ENCODE results near the gene TMEM132E.
"Not testable (repeated sequence)": the region's sequence is repeated elsewhere in the genome, so short reads cannot be mapped to it uniquely, and the experiment has no call there.

TMEM132E gene, protein sequence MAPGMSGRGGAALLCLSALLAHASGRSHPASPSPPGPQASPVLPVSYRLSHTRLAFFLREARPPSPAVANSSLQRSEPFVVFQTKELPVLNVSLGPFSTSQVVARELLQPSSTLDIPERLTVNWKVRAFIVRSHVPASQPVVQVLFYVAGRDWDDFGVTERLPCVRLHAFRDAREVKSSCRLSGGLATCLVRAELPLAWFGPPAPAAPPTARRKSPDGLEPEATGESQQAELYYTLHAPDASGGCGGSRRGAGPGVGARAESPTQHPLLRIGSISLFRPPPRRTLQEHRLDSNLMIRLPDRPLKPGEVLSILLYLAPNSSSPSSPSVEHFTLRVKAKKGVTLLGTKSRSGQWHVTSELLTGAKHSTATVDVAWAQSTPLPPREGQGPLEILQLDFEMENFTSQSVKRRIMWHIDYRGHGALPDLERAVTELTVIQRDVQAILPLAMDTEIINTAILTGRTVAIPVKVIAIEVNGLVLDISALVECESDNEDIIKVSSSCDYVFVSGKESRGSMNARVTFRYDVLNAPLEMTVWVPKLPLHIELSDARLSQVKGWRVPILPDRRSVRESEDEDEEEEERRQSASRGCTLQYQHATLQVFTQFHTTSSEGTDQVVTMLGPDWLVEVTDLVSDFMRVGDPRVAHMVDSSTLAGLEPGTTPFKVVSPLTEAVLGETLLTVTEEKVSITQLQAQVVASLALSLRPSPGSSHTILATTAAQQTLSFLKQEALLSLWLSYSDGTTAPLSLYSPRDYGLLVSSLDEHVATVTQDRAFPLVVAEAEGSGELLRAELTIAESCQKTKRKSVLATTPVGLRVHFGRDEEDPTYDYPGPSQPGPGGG (N-terminal part only)

DNA sequence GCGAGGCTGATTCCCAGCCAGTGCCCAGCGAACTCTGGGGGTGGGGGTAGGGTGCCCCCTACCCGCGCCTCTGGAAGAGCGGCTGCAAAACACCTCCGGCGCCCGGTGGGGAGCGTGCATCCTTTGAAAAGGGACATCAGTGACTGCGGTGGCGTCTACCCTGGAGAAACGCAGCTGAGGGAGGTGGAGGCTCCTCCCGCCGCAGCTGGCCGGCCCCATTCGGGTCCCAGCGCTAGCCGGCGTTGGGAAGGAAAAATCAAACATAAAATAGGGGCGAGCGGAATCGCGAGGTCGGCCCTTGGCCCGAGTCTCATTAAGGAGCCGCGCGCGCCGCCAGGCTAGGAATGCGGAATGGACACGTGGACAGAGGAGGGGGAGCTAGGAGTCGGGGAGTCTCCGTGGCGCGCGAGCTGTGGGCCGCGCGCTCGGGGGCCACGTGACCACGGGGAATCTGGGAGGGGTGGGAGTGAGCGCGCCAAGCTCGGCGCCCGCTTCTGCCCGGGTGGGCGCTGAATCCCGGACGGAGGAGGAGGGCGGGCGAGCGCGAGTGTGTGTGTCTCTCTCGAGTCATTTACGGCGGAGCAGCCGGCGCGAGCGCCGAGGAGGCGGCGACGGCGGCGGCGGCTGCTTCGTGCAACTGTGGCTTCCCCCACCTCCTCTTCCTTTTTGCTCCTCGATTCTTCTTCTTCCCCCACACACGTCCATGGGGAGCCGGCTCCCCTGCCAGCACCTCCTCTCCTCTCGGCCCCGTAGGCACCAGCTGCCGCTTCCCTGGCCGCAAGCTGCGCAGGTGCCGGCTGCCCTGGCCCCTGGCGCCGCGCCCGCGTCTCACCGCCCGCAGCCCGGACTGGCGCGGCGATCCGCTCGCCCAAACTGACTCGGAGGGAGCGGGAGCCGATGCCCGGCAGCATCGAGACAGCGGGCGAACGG is at the start of gene TMEM132E:
TMEM132E (plus strand) TSS at position 566 of the 930 bp plus-strand sequence. CDS start 1,495 bp downstream, outside the sequence.
- FAIRE-seq: no peak

- no peak for FAIRE-seq
Observed at GRCh38 chr17:34530918-34531317, 48.5 kb upstream of the TMEM132E start.

GRCh38 chr17:34532281-34533065 is 46.9 kb upstream of the TMEM132E start:
- FAIRE-seq: no peak

DNA sequence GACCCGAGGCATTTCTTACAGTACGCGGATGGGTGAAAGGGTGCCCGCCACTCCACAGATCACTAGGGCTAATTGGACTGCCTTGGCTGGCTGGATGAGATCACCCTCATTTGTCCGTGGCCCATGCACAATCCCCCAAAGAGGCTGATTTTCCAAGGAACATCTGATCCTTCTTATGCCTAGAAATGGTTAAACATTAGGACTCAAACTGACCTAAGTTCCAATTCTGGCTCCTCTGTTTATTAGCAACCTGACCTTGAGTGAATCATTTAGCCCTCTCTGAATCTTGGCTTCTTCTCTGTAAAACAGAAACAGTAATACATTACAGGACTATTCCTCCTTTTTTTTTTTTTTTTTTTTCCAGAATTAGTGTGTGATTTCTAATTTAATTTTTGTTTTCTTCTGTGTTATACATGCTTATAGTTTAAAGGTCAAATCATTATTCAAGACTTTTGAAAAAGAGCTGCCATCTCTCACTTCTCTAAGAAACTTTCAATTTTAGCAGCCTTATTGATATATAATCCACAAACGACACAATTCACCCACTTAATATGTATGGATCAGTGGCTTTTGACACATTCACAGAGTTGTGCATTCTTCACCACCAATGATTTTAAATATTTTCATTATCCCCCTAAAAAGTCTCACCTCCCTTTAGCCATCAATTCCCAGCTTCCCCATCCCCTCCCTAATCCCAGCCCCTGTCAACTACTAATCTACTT is 45.4 kb upstream of the TMEM132E start:
- no peak for FAIRE-seq

DNA sequence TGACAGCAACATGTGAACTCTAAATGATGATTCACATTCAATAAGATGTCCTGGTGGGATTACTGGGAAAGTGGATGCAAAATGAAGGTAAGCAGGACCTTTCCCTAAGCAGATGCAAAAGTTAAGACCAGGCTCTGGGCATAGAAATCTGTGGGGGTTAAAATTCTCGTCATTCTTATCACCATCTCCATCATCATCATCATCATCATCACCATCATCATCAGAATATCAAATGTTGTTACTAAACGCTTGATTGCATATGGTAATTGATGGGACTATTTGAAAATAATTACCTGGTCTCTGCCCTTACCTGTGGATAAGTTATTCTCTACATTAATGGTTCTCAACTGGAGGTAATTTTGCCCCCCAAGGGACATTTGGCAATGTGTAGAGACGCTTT is 41.9 kb upstream of the TMEM132E start:
- no peak for FAIRE-seq

DNA sequence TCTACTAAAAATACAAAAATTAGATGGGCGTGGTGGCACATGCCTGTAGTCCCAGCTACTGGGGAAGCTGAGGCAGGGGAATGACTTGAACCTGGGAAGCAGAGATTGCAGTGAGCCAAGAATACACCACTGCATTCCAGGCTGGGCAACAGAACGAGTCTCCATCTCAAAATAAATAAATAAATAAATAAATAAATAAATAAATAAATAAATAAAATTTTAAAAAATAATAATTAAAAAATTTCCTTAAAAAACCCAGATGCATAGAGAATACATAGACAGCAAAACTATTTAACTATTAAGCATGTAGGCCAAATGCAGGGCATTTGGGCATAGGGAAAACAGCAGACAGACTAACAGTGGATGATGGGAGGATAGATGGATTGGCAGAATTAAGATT is 40.8 kb upstream of the TMEM132E start:
- FAIRE-seq: not testable (repeated sequence)

- no peak for FAIRE-seq
Observed at GRCh38 chr17:34539881-34540280, 39.5 kb upstream of the TMEM132E start.

- FAIRE-seq: no peak
Observed at GRCh38 chr17:34542700-34543336, 36.6 kb upstream of the TMEM132E start.

DNA sequence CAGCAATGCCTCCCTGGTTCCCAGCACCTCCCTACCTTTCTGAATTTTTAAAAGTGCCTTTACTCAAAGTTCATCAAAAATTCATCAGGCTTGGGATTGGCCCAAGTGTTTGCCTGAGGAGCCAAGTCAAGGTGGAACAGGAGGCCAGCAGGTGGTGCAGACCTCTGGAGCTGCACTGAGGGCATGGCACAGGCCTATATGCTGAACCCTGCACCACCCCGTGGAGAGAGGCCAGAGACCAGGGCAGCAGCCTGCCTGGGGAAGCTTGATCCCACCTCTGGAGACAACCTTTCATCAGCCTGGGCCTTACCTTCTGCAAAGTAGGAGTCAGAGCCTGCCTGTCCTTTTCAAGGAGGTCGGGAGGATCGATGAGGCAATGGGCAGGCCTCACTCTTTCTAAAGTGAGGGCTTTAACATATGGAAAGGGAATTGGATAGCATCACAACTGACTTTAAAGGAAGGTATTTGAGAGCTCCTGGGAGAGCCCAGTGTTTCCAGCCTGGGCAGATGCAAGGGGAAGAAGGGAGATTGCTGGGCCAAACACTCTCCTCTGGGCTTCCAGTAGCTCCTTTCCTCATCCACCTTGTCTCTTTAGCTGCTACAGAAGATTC is 31.8 kb upstream of the TMEM132E start:
- FAIRE-seq: no peak

GRCh38 chr17:34549966-34550365 is 29.4 kb upstream of the TMEM132E start:
- FAIRE-seq: no peak

GRCh38 chr17:34553907-34554306 is 25.5 kb upstream of the TMEM132E start:
- FAIRE-seq: no peak

DNA sequence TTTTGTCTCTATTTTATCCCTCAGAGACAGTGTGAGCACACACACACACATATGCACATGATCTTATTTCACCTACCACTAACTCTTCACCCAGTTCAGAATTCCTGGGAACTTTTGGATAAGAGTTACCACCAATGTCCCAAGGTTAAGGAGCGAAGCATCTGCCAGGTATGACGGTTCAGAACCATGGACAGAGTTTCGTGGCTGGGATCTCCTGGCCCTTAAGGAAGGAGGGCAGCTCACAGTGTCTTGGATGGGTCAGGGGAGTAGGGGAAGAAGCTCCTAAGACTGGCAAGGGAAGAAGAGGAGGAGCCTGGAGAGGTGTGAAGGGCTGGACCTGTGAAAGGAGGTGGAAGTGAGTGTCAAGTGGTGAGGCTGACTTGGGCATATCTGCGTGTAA is 23.0 kb upstream of the TMEM132E start:
- no peak for FAIRE-seq

GRCh38 chr17:34556931-34557330 is 22.5 kb upstream of the TMEM132E start:
- no peak for FAIRE-seq

DNA sequence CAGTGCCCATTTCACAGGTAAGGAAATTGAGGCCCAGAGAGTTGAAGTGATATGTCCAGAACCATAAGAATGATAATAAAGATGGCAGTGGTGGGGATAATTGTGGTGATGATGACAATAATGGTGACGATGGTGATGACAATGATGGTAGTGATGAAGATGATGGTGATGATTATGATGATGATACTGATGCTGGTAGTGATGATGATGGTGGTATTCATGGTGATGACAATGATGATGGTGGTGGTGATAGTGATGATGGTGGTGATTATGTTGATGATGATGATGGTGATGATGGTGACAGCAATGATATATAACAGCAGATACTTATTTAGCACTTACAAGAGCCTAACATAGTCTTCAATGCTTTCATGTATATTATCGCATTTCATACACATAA is 18.1 kb upstream of the TMEM132E start:
- no peak for FAIRE-seq

DNA sequence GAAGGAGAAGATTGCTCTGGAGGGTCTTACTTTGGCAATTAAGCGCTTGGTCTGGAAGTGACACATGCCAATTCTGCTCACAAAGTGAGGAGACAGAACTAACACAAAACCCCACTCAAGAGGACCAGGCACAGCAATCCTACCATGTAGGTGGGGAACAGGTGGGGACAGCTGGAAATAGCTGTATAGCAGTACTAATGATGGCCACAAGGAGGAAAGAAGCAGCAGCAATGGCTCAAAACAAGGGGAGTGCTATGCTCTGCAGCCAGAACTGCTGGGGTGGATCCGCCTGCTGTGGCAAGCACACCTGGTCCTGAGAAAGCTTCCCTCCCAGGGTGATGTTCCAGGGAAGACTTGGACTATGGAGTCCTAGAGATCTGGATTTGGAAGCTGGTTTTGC is 17.0 kb upstream of the TMEM132E start:
- FAIRE-seq: no peak

DNA sequence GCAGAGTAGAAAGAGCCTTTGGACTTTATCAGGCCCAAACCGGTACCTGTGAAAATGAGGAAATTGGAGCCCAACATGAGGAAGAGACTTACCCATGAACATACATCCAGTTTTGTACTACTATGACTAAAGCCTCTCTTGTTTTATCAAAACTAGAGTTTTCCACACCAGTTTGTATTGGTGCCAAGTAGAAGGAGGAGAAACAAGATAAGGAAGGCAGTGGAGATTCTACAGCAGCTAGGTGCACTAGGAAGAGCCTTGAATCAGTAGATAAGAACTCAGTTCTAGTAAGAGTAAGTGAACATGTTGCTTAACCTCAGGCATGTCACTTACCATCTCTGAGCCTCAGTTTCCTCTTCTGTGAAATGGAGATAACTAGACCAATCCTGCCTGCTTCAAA is 13.7 kb upstream of the TMEM132E start:
- FAIRE-seq: no peak

GRCh38 chr17:34566201-34566600 is 13.2 kb upstream of the TMEM132E start:
- FAIRE-seq: no peak

DNA sequence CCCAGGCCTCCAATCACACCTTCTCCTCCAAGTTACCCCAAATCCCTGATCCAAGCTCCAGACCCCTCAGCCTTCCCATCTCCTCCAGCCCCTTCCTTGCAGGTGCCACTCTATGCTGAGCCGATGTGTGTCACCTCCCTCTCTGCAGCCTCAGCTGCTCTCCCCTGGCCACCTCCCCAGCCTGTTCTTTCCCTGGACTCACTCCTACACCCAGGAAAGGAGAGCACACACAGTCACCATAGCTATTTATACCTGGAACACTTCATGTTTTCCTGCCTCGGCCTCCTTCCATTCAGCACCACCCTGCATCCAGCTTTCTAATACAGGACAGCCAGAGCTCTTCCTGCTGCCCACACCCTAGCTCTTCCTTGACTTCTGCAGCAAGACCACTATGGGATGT is 12.5 kb upstream of the TMEM132E start:
- FAIRE-seq: no peak

DNA sequence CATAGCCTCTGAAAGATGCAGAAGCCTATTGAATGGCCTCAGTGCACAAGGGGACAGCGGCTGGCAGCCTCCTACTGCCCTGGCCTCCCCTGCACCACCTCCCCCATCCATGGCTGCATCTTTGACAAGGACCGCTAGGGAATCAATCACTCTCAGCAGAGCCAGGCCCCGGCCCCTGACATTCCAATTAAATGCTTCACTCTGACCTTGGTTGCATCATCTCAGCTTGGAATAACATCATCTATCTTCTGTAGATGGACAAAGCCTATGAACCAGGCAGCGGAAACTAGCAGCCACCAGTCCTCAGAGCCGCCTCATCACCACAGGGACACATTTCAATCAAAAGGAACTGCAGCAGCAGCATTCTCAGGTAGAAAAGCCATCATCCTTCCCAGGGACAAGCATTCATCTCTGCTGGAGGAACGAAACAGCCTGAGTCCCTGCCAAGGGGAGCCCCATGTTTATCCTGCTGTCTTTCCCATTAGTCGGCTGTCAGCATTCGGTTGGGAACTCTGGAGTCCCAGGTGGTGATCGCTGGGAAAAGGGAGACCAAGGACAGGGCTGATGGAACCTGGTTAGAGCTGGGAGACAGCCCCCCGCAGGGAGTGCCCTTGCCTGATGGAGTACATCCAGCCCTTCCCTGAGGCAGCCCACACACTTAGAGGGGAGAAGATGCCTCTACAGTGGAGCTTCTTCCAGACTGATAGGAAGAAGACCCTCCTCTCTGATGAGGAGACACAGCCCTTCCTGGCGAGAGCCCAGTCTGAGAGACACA is 11.5 kb upstream of the TMEM132E start:
- no peak for FAIRE-seq

DNA sequence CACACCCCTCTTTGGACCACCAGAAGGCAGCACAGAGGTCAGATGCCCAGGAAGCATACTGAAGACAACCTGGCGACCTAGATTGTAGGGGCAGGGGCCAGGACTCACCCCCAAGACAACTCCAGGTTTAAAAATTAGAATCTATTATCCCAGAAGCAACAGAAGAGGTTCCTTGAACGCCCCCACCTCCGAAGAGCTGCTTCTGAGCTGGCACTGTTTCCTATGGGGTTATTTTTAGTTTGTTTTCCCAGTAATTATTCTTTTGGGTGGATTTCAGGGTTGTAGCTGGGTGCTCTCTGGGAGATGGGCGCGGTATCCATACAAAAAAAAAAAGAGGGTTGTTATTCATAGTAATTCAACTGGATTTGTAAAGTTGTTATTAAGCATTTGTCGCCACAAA is 10.4 kb upstream of the TMEM132E start:
- FAIRE-seq: no peak
